ENCODE results near the gene GTF3C5.

- TF ChIP-seq POLR2AphosphoS5 (IDR thresholded peaks at IDR 0.05), result no peak
- TF ChIP-seq CTCF (IDR thresholded peaks at IDR 0.05), result no peak
- no peak for TF ChIP-seq POLR2A (IDR thresholded peaks at IDR 0.05)
Observed at GRCh38 chr9:132984202-132985070, 46.4 kb upstream of the GTF3C5 start.

Data from stomach (tissue), 4 donors.